OCI-LY1 (cell line): ENCODE results near the gene TMA16.

ENCODE experiments used
- H2AFZ ChIP-seq: fragments of 200-600 bp; sonication (generic), shearing (Covaris generic); 2 replicates; pipeline ENCODE4 v1.6.0; 2014; ENCODE audit warnings: antibody characterized with exemption, mild to moderate bottlenecking, low read length
- H3F3A ChIP-seq: fragments of 200-600 bp; sonication (generic), shearing (Covaris generic); 2 replicates; pipeline ENCODE4 v1.6.0; 2014; ENCODE audit warnings: mild to moderate bottlenecking, antibody characterized with exemption, low read length, moderate library complexity; ENCODE audit not compliant: insufficient read depth
- H3K27ac ChIP-seq: fragments of 200-600 bp; sonication (generic); 2 replicates; pipeline ENCODE4 v1.5.1; 2014; ENCODE audit warnings: low read length, mixed run types, mild to moderate bottlenecking, low read depth; ENCODE audit not compliant: poor library complexity, severe bottlenecking
- H3K27me3 ChIP-seq: fragments of 200-600 bp; sonication (generic); 2 replicates; pipeline ENCODE4 v1.6.0; 2014; ENCODE audit warnings: antibody characterized with exemption, mild to moderate bottlenecking, low read length, moderate library complexity; ENCODE audit not compliant: insufficient read depth
- H3K36me3 ChIP-seq: fragments of 200-600 bp; sonication (generic); 2 replicates; pipeline ENCODE4 v1.6.1; 2014; ENCODE audit warnings: mild to moderate bottlenecking, antibody characterized with exemption, low read length, moderate library complexity, mixed read lengths; ENCODE audit not compliant: insufficient read depth
- H3K4me1 ChIP-seq: fragments of 200-600 bp; sonication (generic); 2 replicates; pipeline ENCODE4 v1.5.1; 2014; ENCODE audit warnings: mild to moderate bottlenecking, low read length, moderate library complexity; ENCODE audit not compliant: insufficient read depth, severe bottlenecking
- H3K4me2 ChIP-seq: fragments of 200-600 bp; sonication (generic), shearing (Covaris generic); 2 replicates; pipeline ENCODE4 v1.6.1; 2014; ENCODE audit warnings: low read length
- H3K4me3 ChIP-seq: fragments of 200-600 bp; sonication (generic); 2 replicates; pipeline ENCODE4 v1.5.1; 2014; ENCODE audit warnings: low read length, low read depth, mild to moderate bottlenecking, mixed read lengths; ENCODE audit not compliant: poor library complexity, severe bottlenecking
- H3K79me2 ChIP-seq: fragments of 200-600 bp; shearing (Covaris generic); 2 replicates; pipeline ENCODE4 v1.6.1; 2016; ENCODE audit warnings: mixed run types, low read length, mixed read lengths; ENCODE audit not compliant: insufficient read depth
- H3K9ac ChIP-seq: fragments of 200-600 bp; sonication (generic), shearing (Covaris generic); 2 replicates; pipeline ENCODE4 v1.6.1; 2014; ENCODE audit warnings: mild to moderate bottlenecking, low read length, mixed read lengths
- H3K9me2 ChIP-seq: fragments of 200-600 bp; sonication (generic), shearing (Covaris generic); 2 replicates; pipeline ENCODE4 v1.6.1; 2014; ENCODE audit warnings: low read depth, mild to moderate bottlenecking, low read length, mixed read lengths
- H3K9me3 ChIP-seq: fragments of 200-600 bp; shearing (Covaris generic); 2 replicates; pipeline ENCODE4 v1.6.1; 2014; ENCODE audit warnings: low read length, mixed read lengths
- H4K20me1 ChIP-seq: fragments of 200-600 bp; sonication (generic), shearing (Covaris generic); 2 replicates; pipeline ENCODE4 v1.6.0; 2016; ENCODE audit warnings: mild to moderate bottlenecking, low read length; ENCODE audit not compliant: insufficient read depth
- EZH2 ChIP-seq: fragments of 200-600 bp; sonication (generic), shearing (Covaris generic); IDR thresholded peaks from 2 replicates; pipeline ENCODE4 v1.8.0; 2017; ENCODE audit warnings: borderline replicate concordance, mixed run types, mild to moderate bottlenecking, antibody characterized with exemption, low read length, moderate library complexity, mixed read lengths
- TF ChIP-seq, protein P1 (sequence below): fragments of 200-600 bp; sonication (generic), shearing (Covaris generic); IDR thresholded peaks from 2 replicates; pipeline ENCODE4 v1.5.1; 2017; ENCODE audit warnings: mild to moderate bottlenecking, antibody characterized with exemption, low read length, moderate library complexity, mixed read lengths

The TMA16 gene

DNA sequence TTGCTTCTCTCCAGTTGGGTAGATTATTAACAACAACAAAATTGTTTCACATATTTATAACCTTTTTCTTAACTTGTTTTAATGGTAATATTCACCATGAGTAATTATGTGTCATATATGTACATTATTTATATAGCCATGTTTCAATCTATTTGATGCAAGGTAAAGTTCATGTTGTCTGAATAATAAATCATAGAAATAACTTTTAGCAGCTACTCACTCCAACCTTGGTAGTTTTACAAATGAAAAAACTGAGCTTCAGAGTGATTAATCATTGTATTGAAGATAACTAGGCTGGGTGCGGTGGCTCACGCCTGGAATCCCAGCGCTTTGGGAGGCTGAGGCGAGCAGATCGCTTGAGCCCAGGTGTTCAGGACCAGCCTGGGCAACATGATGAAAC is 46.0 kb downstream of the TMA16 start:
- Histone ChIP-seq H3K27me3 (no peaks in the 10 kb centered on the region), H3K4me3 (no peak overlapping the region), H3K36me3 (no peaks in the 10 kb centered on the region), H3K4me1 (peaks cover 7% of the 10 kb centered on the region), H2AFZ (no peak overlapping the region), H4K20me1 (no peaks in the 10 kb centered on the region), H3K27ac (no peak overlapping the region), H3K9ac (no peak overlapping the region), H3K79me2 (no peaks in the 10 kb centered on the region), H3K9me3 (no peaks in the 10 kb centered on the region), H3K9me2 (no peaks in the 10 kb centered on the region), H3K4me2 (no peak overlapping the region), H3F3A (no peaks in the 10 kb centered on the region)
- TF ChIP-seq, protein P1, sequence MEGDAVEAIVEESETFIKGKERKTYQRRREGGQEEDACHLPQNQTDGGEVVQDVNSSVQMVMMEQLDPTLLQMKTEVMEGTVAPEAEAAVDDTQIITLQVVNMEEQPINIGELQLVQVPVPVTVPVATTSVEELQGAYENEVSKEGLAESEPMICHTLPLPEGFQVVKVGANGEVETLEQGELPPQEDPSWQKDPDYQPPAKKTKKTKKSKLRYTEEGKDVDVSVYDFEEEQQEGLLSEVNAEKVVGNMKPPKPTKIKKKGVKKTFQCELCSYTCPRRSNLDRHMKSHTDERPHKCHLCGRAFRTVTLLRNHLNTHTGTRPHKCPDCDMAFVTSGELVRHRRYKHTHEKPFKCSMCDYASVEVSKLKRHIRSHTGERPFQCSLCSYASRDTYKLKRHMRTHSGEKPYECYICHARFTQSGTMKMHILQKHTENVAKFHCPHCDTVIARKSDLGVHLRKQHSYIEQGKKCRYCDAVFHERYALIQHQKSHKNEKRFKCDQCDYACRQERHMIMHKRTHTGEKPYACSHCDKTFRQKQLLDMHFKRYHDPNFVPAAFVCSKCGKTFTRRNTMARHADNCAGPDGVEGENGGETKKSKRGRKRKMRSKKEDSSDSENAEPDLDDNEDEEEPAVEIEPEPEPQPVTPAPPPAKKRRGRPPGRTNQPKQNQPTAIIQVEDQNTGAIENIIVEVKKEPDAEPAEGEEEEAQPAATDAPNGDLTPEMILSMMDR = no peak
- TF ChIP-seq EZH2 = no peak

GRCh38 chr4:163540977-163541376 is 46.5 kb downstream of the TMA16 start:
- TF ChIP-seq, protein P1 = no peak
- no peak for TF ChIP-seq EZH2
- H3K9me2 ChIP-seq = no peaks in the 10 kb centered on the region
- no peaks in the 10 kb centered on the region for H3F3A ChIP-seq
- no peak overlapping the region for H3K9ac ChIP-seq
- no peaks in the 10 kb centered on the region for H3K9me3 ChIP-seq
- no peaks in the 10 kb centered on the region for H4K20me1 ChIP-seq
- H3K4me2 ChIP-seq = no peak overlapping the region
- H3K27me3 ChIP-seq = no peaks in the 10 kb centered on the region
- no peaks in the 10 kb centered on the region for H3K79me2 ChIP-seq
- H3K36me3 ChIP-seq = no peaks in the 10 kb centered on the region
- no peak overlapping the region for H2AFZ ChIP-seq
- peaks cover 7% of the 10 kb centered on the region for H3K4me1 ChIP-seq
- H3K4me3 ChIP-seq = no peak overlapping the region
- H3K27ac ChIP-seq = no peak overlapping the region

GRCh38 chr4:163542275-163542674 is 47.8 kb downstream of the TMA16 start:
- no peaks in the 10 kb centered on the region for H3K79me2 ChIP-seq
- no peak overlapping the region for H3K9ac ChIP-seq
- TF ChIP-seq, protein P1 = no peak
- TF ChIP-seq EZH2 = no peak
- H3F3A ChIP-seq = no peaks in the 10 kb centered on the region
- H3K4me2 ChIP-seq = no peak overlapping the region
- H3K9me2 ChIP-seq = no peaks in the 10 kb centered on the region
- H3K27me3 ChIP-seq = no peaks in the 10 kb centered on the region
- peaks cover 7% of the 10 kb centered on the region for H3K4me1 ChIP-seq
- no peak overlapping the region for H3K27ac ChIP-seq
- H3K9me3 ChIP-seq = no peaks in the 10 kb centered on the region
- no peak overlapping the region for H2AFZ ChIP-seq
- no peaks in the 10 kb centered on the region for H3K36me3 ChIP-seq
- no peak overlapping the region for H3K4me3 ChIP-seq
- H4K20me1 ChIP-seq = no peaks in the 10 kb centered on the region
